Measurements from ENCODE around the gene DSP. TPM values are rescaled to one million over a fixed set of nuclear protein-coding genes. Genes with fewer than 3 reads are reported as not detected.
A peak's percentile ranks its signal among the peaks of the same experiment; 100 is the strongest.

DSP gene
- total and polyA plus RNA-seq, 2 of the 13 experiments (the other 11 are each of a cell fraction or from before 2014, with no cell fraction given): 89.8 to 117 TPM

GRCh38 chr6:7561153-7561964 lies 19.9 kb downstream of the DSP start (continued):
- TF ChIP-seq ZNF562 (CRISPR knock-in tag; IDR thresholded peaks at IDR 0.05; ENCODE audit: borderline replicate concordance): no peak
- no peak for TF ChIP-seq NONO (IDR thresholded peaks at IDR 0.05)
- TF ChIP-seq NONO (CRISPR knock-in tag; conservative IDR thresholded peaks at IDR 0.05): peak; percentile 96
- TF ChIP-seq ZMAT3 (CRISPR knock-in tag; conservative IDR thresholded peaks at IDR 0.05): peak; percentile 78; the same call in 1 of the 2 replicates
- TF ChIP-seq THRA (CRISPR knock-in tag; IDR thresholded peaks at IDR 0.05; ENCODE audit: borderline replicate concordance): no peak; the same call in none of the 2 replicates
- TF ChIP-seq PRDM10 (CRISPR knock-in tag; IDR thresholded peaks at IDR 0.05; ENCODE audit: low read depth): peak; percentile 92
- TF ChIP-seq HES4 (CRISPR knock-in tag; IDR thresholded peaks at IDR 0.05; ENCODE audit: borderline replicate concordance): no peak
- no peak for TF ChIP-seq ZSCAN30 (CRISPR knock-in tag; IDR thresholded peaks at IDR 0.05)
- TF ChIP-seq, protein P1, sequence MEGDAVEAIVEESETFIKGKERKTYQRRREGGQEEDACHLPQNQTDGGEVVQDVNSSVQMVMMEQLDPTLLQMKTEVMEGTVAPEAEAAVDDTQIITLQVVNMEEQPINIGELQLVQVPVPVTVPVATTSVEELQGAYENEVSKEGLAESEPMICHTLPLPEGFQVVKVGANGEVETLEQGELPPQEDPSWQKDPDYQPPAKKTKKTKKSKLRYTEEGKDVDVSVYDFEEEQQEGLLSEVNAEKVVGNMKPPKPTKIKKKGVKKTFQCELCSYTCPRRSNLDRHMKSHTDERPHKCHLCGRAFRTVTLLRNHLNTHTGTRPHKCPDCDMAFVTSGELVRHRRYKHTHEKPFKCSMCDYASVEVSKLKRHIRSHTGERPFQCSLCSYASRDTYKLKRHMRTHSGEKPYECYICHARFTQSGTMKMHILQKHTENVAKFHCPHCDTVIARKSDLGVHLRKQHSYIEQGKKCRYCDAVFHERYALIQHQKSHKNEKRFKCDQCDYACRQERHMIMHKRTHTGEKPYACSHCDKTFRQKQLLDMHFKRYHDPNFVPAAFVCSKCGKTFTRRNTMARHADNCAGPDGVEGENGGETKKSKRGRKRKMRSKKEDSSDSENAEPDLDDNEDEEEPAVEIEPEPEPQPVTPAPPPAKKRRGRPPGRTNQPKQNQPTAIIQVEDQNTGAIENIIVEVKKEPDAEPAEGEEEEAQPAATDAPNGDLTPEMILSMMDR (CRISPR knock-in tag; IDR thresholded peaks at IDR 0.05): peak; percentile 22; the same call in 1 of the 2 replicates
- peak; percentile 89; the same call in 1 of the 2 replicates for TF ChIP-seq ZNF430 (CRISPR knock-in tag; IDR thresholded peaks at IDR 0.05)
- TF ChIP-seq RFX3 (CRISPR knock-in tag; IDR thresholded peaks at IDR 0.05): no peak
- TF ChIP-seq ADNP (CRISPR knock-in tag; IDR thresholded peaks at IDR 0.05): peak; percentile 85
- TF ChIP-seq, protein P2, sequence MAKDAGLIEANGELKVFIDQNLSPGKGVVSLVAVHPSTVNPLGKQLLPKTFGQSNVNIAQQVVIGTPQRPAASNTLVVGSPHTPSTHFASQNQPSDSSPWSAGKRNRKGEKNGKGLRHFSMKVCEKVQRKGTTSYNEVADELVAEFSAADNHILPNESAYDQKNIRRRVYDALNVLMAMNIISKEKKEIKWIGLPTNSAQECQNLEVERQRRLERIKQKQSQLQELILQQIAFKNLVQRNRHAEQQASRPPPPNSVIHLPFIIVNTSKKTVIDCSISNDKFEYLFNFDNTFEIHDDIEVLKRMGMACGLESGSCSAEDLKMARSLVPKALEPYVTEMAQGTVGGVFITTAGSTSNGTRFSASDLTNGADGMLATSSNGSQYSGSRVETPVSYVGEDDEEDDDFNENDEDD (CRISPR knock-in tag; IDR thresholded peaks at IDR 0.05; ENCODE audit: borderline replicate concordance): peak; percentile 66; the same call in 1 of the 2 replicates
- peak; percentile 81 for TF ChIP-seq TMF1 (CRISPR knock-in tag; IDR thresholded peaks at IDR 0.05; ENCODE audit: low read depth)
- TF ChIP-seq NAIF1 (CRISPR knock-in tag; IDR thresholded peaks at IDR 0.05; ENCODE audit: borderline replicate concordance): peak; percentile 67
- no peak for TF ChIP-seq ZIK1 (CRISPR knock-in tag; IDR thresholded peaks at IDR 0.05; ENCODE audit: borderline replicate concordance, low read depth)
- TF ChIP-seq ZNF589 (CRISPR knock-in tag; conservative IDR thresholded peaks at IDR 0.05): peak; percentile 95; the same call in 1 of the 2 replicates
- TF ChIP-seq ZFP36L1 (CRISPR knock-in tag; IDR thresholded peaks at IDR 0.05): peak; percentile 94
- peak; percentile 22; the same call in 1 of the 2 replicates for TF ChIP-seq ARHGAP35 (CRISPR knock-in tag; IDR thresholded peaks at IDR 0.05; ENCODE audit: borderline replicate concordance)
- TF ChIP-seq FOXP1 (IDR thresholded peaks at IDR 0.05): peak; percentile 76
- TF ChIP-seq FOXP1 (CRISPR knock-in tag; IDR thresholded peaks at IDR 0.05): peak; percentile 96
- TF ChIP-seq KAT8 (CRISPR knock-in tag; IDR thresholded peaks at IDR 0.05): peak; percentile 95
